OCI-LY1 (cell line): ENCODE measurements around the gene PIP4P1.
A peak's percentile ranks its signal among the peaks of the same experiment; 100 is the strongest.

Experiments
- H2AFZ ChIP-seq: fragments of 200-600 bp; sonication (generic), shearing (Covaris generic); 2 replicates; pipeline ENCODE4 v1.6.0; 2014; ENCODE audit warnings: antibody characterized with exemption, mild to moderate bottlenecking, low read length
- H3F3A ChIP-seq: fragments of 200-600 bp; sonication (generic), shearing (Covaris generic); 2 replicates; pipeline ENCODE4 v1.6.0; 2014; ENCODE audit warnings: mild to moderate bottlenecking, antibody characterized with exemption, low read length, moderate library complexity; ENCODE audit not compliant: insufficient read depth
- H3K27ac ChIP-seq: fragments of 200-600 bp; sonication (generic); 2 replicates; pipeline ENCODE4 v1.5.1; 2014; ENCODE audit warnings: low read length, mixed run types, mild to moderate bottlenecking, low read depth; ENCODE audit not compliant: poor library complexity, severe bottlenecking
- H3K27me3 ChIP-seq: fragments of 200-600 bp; sonication (generic); 2 replicates; pipeline ENCODE4 v1.6.0; 2014; ENCODE audit warnings: antibody characterized with exemption, mild to moderate bottlenecking, low read length, moderate library complexity; ENCODE audit not compliant: insufficient read depth
- H3K36me3 ChIP-seq: fragments of 200-600 bp; sonication (generic); 2 replicates; pipeline ENCODE4 v1.6.1; 2014; ENCODE audit warnings: mild to moderate bottlenecking, antibody characterized with exemption, low read length, moderate library complexity, mixed read lengths; ENCODE audit not compliant: insufficient read depth
- H3K4me1 ChIP-seq: fragments of 200-600 bp; sonication (generic); 2 replicates; pipeline ENCODE4 v1.5.1; 2014; ENCODE audit warnings: mild to moderate bottlenecking, low read length, moderate library complexity; ENCODE audit not compliant: insufficient read depth, severe bottlenecking
- H3K4me2 ChIP-seq: fragments of 200-600 bp; sonication (generic), shearing (Covaris generic); 2 replicates; pipeline ENCODE4 v1.6.1; 2014; ENCODE audit warnings: low read length
- H3K4me3 ChIP-seq: fragments of 200-600 bp; sonication (generic); 2 replicates; pipeline ENCODE4 v1.5.1; 2014; ENCODE audit warnings: low read length, low read depth, mild to moderate bottlenecking, mixed read lengths; ENCODE audit not compliant: poor library complexity, severe bottlenecking
- H3K79me2 ChIP-seq: fragments of 200-600 bp; shearing (Covaris generic); 2 replicates; pipeline ENCODE4 v1.6.1; 2016; ENCODE audit warnings: mixed run types, low read length, mixed read lengths; ENCODE audit not compliant: insufficient read depth
- H3K9ac ChIP-seq: fragments of 200-600 bp; sonication (generic), shearing (Covaris generic); 2 replicates; pipeline ENCODE4 v1.6.1; 2014; ENCODE audit warnings: mild to moderate bottlenecking, low read length, mixed read lengths
- H3K9me2 ChIP-seq: fragments of 200-600 bp; sonication (generic), shearing (Covaris generic); 2 replicates; pipeline ENCODE4 v1.6.1; 2014; ENCODE audit warnings: low read depth, mild to moderate bottlenecking, low read length, mixed read lengths
- H3K9me3 ChIP-seq: fragments of 200-600 bp; shearing (Covaris generic); 2 replicates; pipeline ENCODE4 v1.6.1; 2014; ENCODE audit warnings: low read length, mixed read lengths
- H4K20me1 ChIP-seq: fragments of 200-600 bp; sonication (generic), shearing (Covaris generic); 2 replicates; pipeline ENCODE4 v1.6.0; 2016; ENCODE audit warnings: mild to moderate bottlenecking, low read length; ENCODE audit not compliant: insufficient read depth
- CTCF ChIP-seq: fragments of 200-600 bp; sonication (generic), shearing (Covaris generic); IDR thresholded peaks from 2 replicates; pipeline ENCODE4 v1.5.1; 2017; ENCODE audit warnings: mild to moderate bottlenecking, antibody characterized with exemption, low read length, moderate library complexity, mixed read lengths
- EZH2 ChIP-seq: fragments of 200-600 bp; sonication (generic), shearing (Covaris generic); IDR thresholded peaks from 2 replicates; pipeline ENCODE4 v1.8.0; 2017; ENCODE audit warnings: borderline replicate concordance, mixed run types, mild to moderate bottlenecking, antibody characterized with exemption, low read length, moderate library complexity, mixed read lengths

Gene PIP4P1

DNA sequence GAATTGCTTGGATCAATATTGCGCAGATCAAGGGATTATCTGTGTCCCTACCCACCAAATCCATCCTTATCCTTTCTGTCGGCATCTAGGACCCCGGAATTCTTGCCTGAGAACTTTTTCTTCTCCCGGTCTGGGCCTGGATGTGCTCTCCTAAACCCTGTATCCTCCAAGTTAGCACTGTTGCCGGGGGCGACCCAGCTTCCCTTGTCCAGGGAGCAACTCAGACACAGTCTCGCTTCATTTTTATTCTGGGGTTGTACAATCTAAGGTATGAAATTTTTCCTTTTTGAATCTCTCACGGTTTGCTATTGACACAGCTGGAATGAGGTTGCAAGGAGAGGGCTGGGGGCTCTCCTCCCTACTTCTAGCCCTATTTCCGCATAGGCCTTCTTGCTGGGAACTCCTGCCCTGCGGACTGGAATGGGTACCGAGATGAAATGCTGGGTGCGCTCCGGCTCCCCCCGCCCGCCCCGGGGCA is 7.6 kb upstream of the PIP4P1 start:
- Histone ChIP-seq H3K4me2 (peak overlapping the region; percentile 98), H3K27ac (no peak overlapping the region), H3K79me2 (peaks cover 22% of the 10 kb centered on the region), H3K4me3 (peak overlapping the region; percentile 98), H3K9me2 (no peaks in the 10 kb centered on the region), H3K4me1 (peaks cover 26% of the 10 kb centered on the region), H3K9ac (peak overlapping the region; percentile 98; the same call in 1 of the 2 replicates), H3K27me3 (no peaks in the 10 kb centered on the region), H4K20me1 (no peaks in the 10 kb centered on the region), H2AFZ (no peak overlapping the region), H3K9me3 (no peaks in the 10 kb centered on the region), H3F3A (no peaks in the 10 kb centered on the region), H3K36me3 (peaks cover 25% of the 10 kb centered on the region)
- TF ChIP-seq CTCF (no peak), EZH2 (no peak)

GRCh38 chr14:20460458-20461224 is 593 bp downstream of the PIP4P1 start:
- Histone ChIP-seq H3K27ac (peak overlapping the region; percentile 89), H3K4me3 (peak overlapping the region; percentile 90), H3K9ac (peak overlapping the region; percentile 90), H3K36me3 (peaks cover 44% of the 10 kb centered on the region), H3K9me2 (no peaks in the 10 kb centered on the region), H2AFZ (no peak overlapping the region), H4K20me1 (no peaks in the 10 kb centered on the region), H3K4me2 (peak overlapping the region; percentile 99), H3K4me1 (peaks cover 32% of the 10 kb centered on the region), H3K79me2 (peaks cover 8% of the 10 kb centered on the region), H3F3A (no peaks in the 10 kb centered on the region), H3K27me3 (no peaks in the 10 kb centered on the region), H3K9me3 (no peaks in the 10 kb centered on the region)
- TF ChIP-seq EZH2 (no peak), CTCF (no peak)

GRCh38 chr14:20458031-20458789 is 3.0 kb downstream of the PIP4P1 start:
- Histone ChIP-seq H3K9ac (no peak overlapping the region), H3K27ac (no peak overlapping the region), H3F3A (no peaks in the 10 kb centered on the region), H3K4me1 (peaks cover 41% of the 10 kb centered on the region), H3K79me2 (peaks cover 22% of the 10 kb centered on the region), H4K20me1 (no peaks in the 10 kb centered on the region), H3K36me3 (peaks cover 44% of the 10 kb centered on the region), H3K9me3 (no peaks in the 10 kb centered on the region), H3K27me3 (no peaks in the 10 kb centered on the region), H3K4me3 (no peak overlapping the region), H2AFZ (no peak overlapping the region), H3K9me2 (no peaks in the 10 kb centered on the region), H3K4me2 (no peak overlapping the region)
- no peak for TF ChIP-seq CTCF
- no peak for TF ChIP-seq EZH2
